Islet precursor cell (in vitro differentiated cells): ENCODE measurements around the gene ZNF189.
"Not testable (repeated sequence)": the region's sequence is repeated elsewhere in the genome, so short reads cannot be mapped to it uniquely, and the experiment has no call there.

ENCODE experiments used
- DNase-seq: peaks from one replicate; pipeline ENCODE4 v3.0.0-alpha.2; 2018

ZNF189 gene

GRCh38 chr9:101381118-101381517 is 17.5 kb upstream of the ZNF189 start:
- DNase-seq: no peak

- no peak for DNase-seq
Measured at GRCh38 chr9:101381833-101382342, 16.8 kb upstream of the ZNF189 start.

- DNase-seq: no peak
Measured at GRCh38 chr9:101383361-101383760, 15.3 kb upstream of the ZNF189 start.

GRCh38 chr9:101384873-101385536 is 13.6 kb upstream of the ZNF189 start, which contains the start of gene BAAT:
Gene BAAT (minus strand): TSS chr9:101385006. CDS start chr9:101371404, 13,602 bp downstream.
- not testable (repeated sequence) for DNase-seq

GRCh38 chr9:101387871-101388506 is 10.7 kb upstream of the ZNF189 start:
- no peak for DNase-seq

GRCh38 chr9:101388507-101388993 is 10.1 kb upstream of the ZNF189 start:
- no peak for DNase-seq

- no peak for DNase-seq
Measured at GRCh38 chr9:101393135-101393534, 5.5 kb upstream of the ZNF189 start.

GRCh38 chr9:101394687-101395086 is 4.0 kb upstream of the ZNF189 start:
- no peak for DNase-seq

- DNase-seq: no peak
Measured at GRCh38 chr9:101397746-101398067, 944 bp upstream of the ZNF189 start.

GRCh38 chr9:101398930-101399642 is 435 bp downstream of the ZNF189 start:
- DNase-seq: no peak

- DNase-seq: no peak
Measured at GRCh38 chr9:101399643-101399970, 956 bp downstream of the ZNF189 start.

GRCh38 chr9:101400120-101400519 is 1.5 kb downstream of the ZNF189 start:
- no peak for DNase-seq

GRCh38 chr9:101403516-101404285 is 5.0 kb downstream of the ZNF189 start:
- DNase-seq: no peak

- no peak for DNase-seq
Measured at GRCh38 chr9:101408374-101409078, 9.9 kb downstream of the ZNF189 start.

- no peak for DNase-seq
Measured at GRCh38 chr9:101409079-101409477, 10.4 kb downstream of the ZNF189 start.

GRCh38 chr9:101414839-101415238 is 16.2 kb downstream of the ZNF189 start:
- DNase-seq: no peak

- no peak for DNase-seq
Measured at GRCh38 chr9:101415578-101415977, 16.9 kb downstream of the ZNF189 start.

GRCh38 chr9:101417389-101417788 is 18.7 kb downstream of the ZNF189 start:
- no peak for DNase-seq

- DNase-seq: no peak
Measured at GRCh38 chr9:101417977-101418376, 19.3 kb downstream of the ZNF189 start.

GRCh38 chr9:101418518-101419430 is 20.1 kb downstream of the ZNF189 start:
- no peak for DNase-seq

- no peak for DNase-seq
Measured at GRCh38 chr9:101419863-101420262, 21.2 kb downstream of the ZNF189 start.
